Upper lobe of right lung (tissue), 1 donor: ENCODE measurements around the gene DMBX1. TPM values are rescaled to one million over a fixed set of nuclear protein-coding genes. Genes with fewer than 3 reads are reported as not detected.

Experiments used
- ATAC-seq: fragments of 200-7000 bp; cut with Tn5 transposase; one replicate; pipeline ENCODE4 v1.9.1; 2020; ENCODE audit warnings: mild to moderate bottlenecking, moderate library complexity
- DNase-seq: peaks from one replicate; pipeline ENCODE4 v3.0.0-alpha.2; 2020
- H3K27ac ChIP-seq: fragments of 200-600 bp; one replicate; pipeline ENCODE4 v1.8.0; 2022
- H3K27me3 ChIP-seq: fragments of 200-600 bp; one replicate; pipeline ENCODE4 v1.8.0; 2022; ENCODE audit warnings: mild to moderate bottlenecking
- H3K36me3 ChIP-seq: fragments of 200-600 bp; one replicate; pipeline ENCODE4 v1.8.0; 2022
- H3K4me1 ChIP-seq: fragments of 200-600 bp; one replicate; pipeline ENCODE4 v1.8.0; 2022
- H3K4me3 ChIP-seq: fragments of 200-600 bp; one replicate; pipeline ENCODE4 v1.8.0; 2022; ENCODE audit warnings: mild to moderate bottlenecking
- H3K9me3 ChIP-seq: fragments of 200-600 bp; one replicate; pipeline ENCODE4 v1.8.0; 2022
- CTCF ChIP-seq: fragments of 200-600 bp; IDR thresholded peaks from one replicate; pipeline ENCODE4 v1.8.0; 2022; ENCODE audit warnings: antibody characterized with exemption
- intact Hi-C: fragments of 100-400 bp; cut with DNase I; formaldehyde crosslinking; loops from one replicate; pipeline ENCODE4 v1.11.0; 2022
- total RNA-seq: library from RNA; stranded (reverse); fragmentation: NEBNext Ultra II Directional; extraction: Animal tissue kit (Norgen Biotek cat#: 25700); gene quantifications from one replicate; pipeline ENCODE4 v1.2.1, GENCODE V29; 2021
- donor health status: DM: no; HTN: yes; CAD: no; lungs with severe emphysema.

The DMBX1 gene
- total RNA-seq, 1 donor from 2014 or later: not detected

GRCh38 chr1:46467183-46467504 is 22.5 kb upstream of the DMBX1 start:
- DNase-seq (no peak), ATAC-seq (peak; percentile 4)
- Histone ChIP-seq H3K27me3 (peaks cover 24% of the 10 kb centered on the region), H3K9me3 (no peaks in the 10 kb centered on the region), H3K4me1 (peaks cover 5% of the 10 kb centered on the region), H3K4me3 (peak overlapping the region; percentile 58), H3K27ac (no peak overlapping the region), H3K36me3 (no peaks in the 10 kb centered on the region)
- no peak for TF ChIP-seq CTCF
- intact Hi-C loops: no loop called here

- ATAC-seq: no peak
- H3K4me1 ChIP-seq: peaks cover 5% of the 10 kb centered on the region
- no peak for TF ChIP-seq CTCF
- H3K27me3 ChIP-seq: peaks cover 39% of the 10 kb centered on the region
- H3K36me3 ChIP-seq: no peaks in the 10 kb centered on the region
- no peaks in the 10 kb centered on the region for H3K9me3 ChIP-seq
- no peak for DNase-seq
- no peak overlapping the region for H3K4me3 ChIP-seq
- intact Hi-C loops: loop anchor here (10.0 kb wide), 1 partner anchor 55 kb away; no protein-coding TSS in a partner anchor
- H3K27ac ChIP-seq: no peak overlapping the region
Measured at GRCh38 chr1:46469881-46470280, 19.8 kb upstream of the DMBX1 start.

- Histone ChIP-seq H3K4me1 (peaks cover 3% of the 10 kb centered on the region), H3K4me3 (no peak overlapping the region), H3K27ac (no peak overlapping the region), H3K9me3 (no peaks in the 10 kb centered on the region), H3K36me3 (no peaks in the 10 kb centered on the region), H3K27me3 (peaks cover 47% of the 10 kb centered on the region)
- intact Hi-C loops: loop anchor here (10.0 kb wide), 1 partner anchor 53 kb away; no protein-coding TSS in a partner anchor
- TF ChIP-seq CTCF: no peak
- ATAC-seq (no peak), DNase-seq (no peak)
Measured at GRCh38 chr1:46471848-46472492, 17.7 kb upstream of the DMBX1 start.

GRCh38 chr1:46472498-46473181 is 17.0 kb upstream of the DMBX1 start:
- DNase-seq: no peak
- no peaks in the 10 kb centered on the region for H3K9me3 ChIP-seq
- TF ChIP-seq CTCF: no peak
- no peaks in the 10 kb centered on the region for H3K4me1 ChIP-seq
- H3K36me3 ChIP-seq: no peaks in the 10 kb centered on the region
- intact Hi-C loops: loop anchor here (10.0 kb wide), 1 partner anchor 52 kb away; no protein-coding TSS in a partner anchor
- ATAC-seq: no peak
- no peak overlapping the region for H3K4me3 ChIP-seq
- H3K27ac ChIP-seq: no peak overlapping the region
- H3K27me3 ChIP-seq: peaks cover 41% of the 10 kb centered on the region

GRCh38 chr1:46473991-46474390 is 15.6 kb upstream of the DMBX1 start:
- no peak for DNase-seq
- TF ChIP-seq CTCF: no peak
- H3K27me3 ChIP-seq: peaks cover 31% of the 10 kb centered on the region

More at GRCh38 chr1:46473991-46474390, 15.6 kb upstream of the DMBX1 start:
- H3K27ac ChIP-seq: no peak overlapping the region
- no peak for ATAC-seq
- no peaks in the 10 kb centered on the region for H3K36me3 ChIP-seq
- no peaks in the 10 kb centered on the region for H3K4me1 ChIP-seq
- intact Hi-C loops: loop anchor here (10.0 kb wide), 1 partner anchor 51 kb away; no protein-coding TSS in a partner anchor
- H3K9me3 ChIP-seq: no peaks in the 10 kb centered on the region
- no peak overlapping the region for H3K4me3 ChIP-seq
